ENCODE measurements around the gene PGAP1. TPM values are rescaled to one million over a fixed set of nuclear protein-coding genes. Genes with fewer than 3 reads are reported as not detected.

PGAP1 gene
- total and polyA plus RNA-seq, 10 donors = 0.38 to 10.1 (median 5.3) TPM

- no peaks in the 10 kb centered on the region for H3K27me3 ChIP-seq (replicated peaks in 1 of 7)
- WGBS, 5 donors = 83 to 93% (median 91%) methylated on average over 2 of the region's 2 CpGs
- intact Hi-C loops (cut with DNase I; ENCODE audit: low total_unique reads) = no loop called here
Observed at GRCh38 chr2:196839574-196839973, 86.9 kb downstream of the PGAP1 start.

GRCh38 chr2:196836440-196836839, 90.1 kb downstream of the PGAP1 start:
- DNase-seq = no peak
- H3K36me3 ChIP-seq = peaks cover 0 to 28% (median 0%) of the 10 kb centered on the region in 6 donors
- H3K4me1 ChIP-seq = no peaks in the 10 kb centered on the region
- no peak overlapping the region for H3K27ac ChIP-seq
- intact Hi-C loops (cut with DNase I; ENCODE audit: low total_unique reads) = no loop called here
- TF ChIP-seq CTCF (IDR thresholded peaks at IDR 0.05 in 8 of 11, conservative IDR thresholded peaks at IDR 0.05 in 3 of 11) (no peak), POLR2AphosphoS5 (IDR thresholded peaks at IDR 0.05) (no peak), POLR2A (IDR thresholded peaks at IDR 0.05) (no peak)
- H3K4me3 ChIP-seq = no peak overlapping the region
- no peaks in the 10 kb centered on the region for H3K9me3 ChIP-seq
- no peaks in the 10 kb centered on the region for H3K27me3 ChIP-seq (replicated peaks in 1 of 7)

More at GRCh38 chr2:196839574-196839973, 86.9 kb downstream of the PGAP1 start:
- no peak overlapping the region for H3K27ac ChIP-seq
- H3K4me1 ChIP-seq = no peaks in the 10 kb centered on the region
- DNase-seq = no peak
- no peak overlapping the region for H3K4me3 ChIP-seq
- TF ChIP-seq POLR2A (IDR thresholded peaks at IDR 0.05) (no peak), CTCF (IDR thresholded peaks at IDR 0.05 in 8 of 11, conservative IDR thresholded peaks at IDR 0.05 in 3 of 11) (no peak), POLR2AphosphoS5 (IDR thresholded peaks at IDR 0.05) (no peak)
- peaks cover 0 to 36% (median 4%) of the 10 kb centered on the region in 6 donors for H3K36me3 ChIP-seq
- H3K9me3 ChIP-seq = no peaks in the 10 kb centered on the region

GRCh38 chr2:196830701-196831100, 95.8 kb downstream of the PGAP1 start:
- no peaks in the 10 kb centered on the region for H3K9me3 ChIP-seq
- no peak overlapping the region for H3K4me3 ChIP-seq
- H3K27ac ChIP-seq = no peak overlapping the region
- 82 to 100% (median 90%) methylated on average over 1 of the region's 1 CpG for WGBS, 5 donors
- intact Hi-C loops (cut with DNase I; ENCODE audit: low total_unique reads) = no loop called here
- TF ChIP-seq POLR2A (IDR thresholded peaks at IDR 0.05) (no peak), POLR2AphosphoS5 (IDR thresholded peaks at IDR 0.05) (no peak), CTCF (IDR thresholded peaks at IDR 0.05 in 8 of 11, conservative IDR thresholded peaks at IDR 0.05 in 3 of 11) (no peak)
- H3K4me1 ChIP-seq = no peaks in the 10 kb centered on the region
- H3K36me3 ChIP-seq = no peaks in the 10 kb centered on the region
- H3K27me3 ChIP-seq (replicated peaks in 1 of 7) = no peaks in the 10 kb centered on the region
- no peak for DNase-seq

- intact Hi-C loops (cut with DNase I; ENCODE audit: low total_unique reads) = no loop called here
Observed at GRCh38 chr2:196827356-196827755, 99.2 kb downstream of the PGAP1 start.

More at GRCh38 chr2:196827356-196827755, 99.2 kb downstream of the PGAP1 start:
- no peak overlapping the region for H3K27ac ChIP-seq
- no peaks in the 10 kb centered on the region for H3K36me3 ChIP-seq
- TF ChIP-seq POLR2AphosphoS5 (IDR thresholded peaks at IDR 0.05) (no peak), CTCF (IDR thresholded peaks at IDR 0.05 in 8 of 11, conservative IDR thresholded peaks at IDR 0.05 in 3 of 11) (no peak), POLR2A (IDR thresholded peaks at IDR 0.05) (no peak)
- 57 to 74% (median 67%) methylated on average over 2 of the region's 2 CpGs for WGBS, 5 donors
- H3K9me3 ChIP-seq = no peaks in the 10 kb centered on the region
- no peaks in the 10 kb centered on the region for H3K4me1 ChIP-seq
- no peak for DNase-seq
- H3K27me3 ChIP-seq (replicated peaks in 1 of 7) = peaks cover 0 to 6% (median 0%) of the 10 kb centered on the region in 7 donors
- H3K4me3 ChIP-seq = no peak overlapping the region
